NCI-H1048 (cell line): ENCODE data around the gene MADCAM1.

Experiments used
- DNase-seq: peaks from one replicate; lab custom pipeline; 2025; lab: John Stamatoyannopoulos, UW

The MADCAM1 gene

GRCh38 chr19:532561-533363 is 36.5 kb downstream of the MADCAM1 start:
- DNase-seq = no peak

GRCh38 chr19:533364-534058 is 37.2 kb downstream of the MADCAM1 start:
- no peak for DNase-seq

GRCh38 chr19:534088-534487 is 37.8 kb downstream of the MADCAM1 start:
- no peak for DNase-seq

- no peak for DNase-seq
Measured at GRCh38 chr19:535017-535835, 38.9 kb downstream of the MADCAM1 start.

- DNase-seq = no peak
Measured at GRCh38 chr19:536031-536880, 40.0 kb downstream of the MADCAM1 start.

GRCh38 chr19:536881-537404 is 40.7 kb downstream of the MADCAM1 start:
- DNase-seq = no peak

- DNase-seq = no peak
Measured at GRCh38 chr19:538641-539428, 42.5 kb downstream of the MADCAM1 start.

GRCh38 chr19:539429-540030 is 43.2 kb downstream of the MADCAM1 start:
- DNase-seq = no peak

GRCh38 chr19:540867-541637 is 44.8 kb downstream of the MADCAM1 start:
- DNase-seq = no peak

- no peak for DNase-seq
Measured at GRCh38 chr19:541699-542098, 45.4 kb downstream of the MADCAM1 start.

GRCh38 chr19:542173-542866 is 46.0 kb downstream of the MADCAM1 start:
- DNase-seq = no peak

GRCh38 chr19:543910-544608 is 47.8 kb downstream of the MADCAM1 start, which contains the start of gene GZMM:
GZMM (plus strand) TSS chr19:544053; CDS start chr19:544072, 19 bp downstream.
- no peak for DNase-seq

- DNase-seq = no peak
Measured at GRCh38 chr19:547117-547516, 50.8 kb downstream of the MADCAM1 start.

- no peak for DNase-seq
Measured at GRCh38 chr19:547836-548720, 51.8 kb downstream of the MADCAM1 start.

GRCh38 chr19:548886-549830 is 52.9 kb downstream of the MADCAM1 start:
- DNase-seq = no peak

GRCh38 chr19:554817-555216 is 58.5 kb downstream of the MADCAM1 start:
- no peak for DNase-seq
